ENCODE data around the gene SULT1C3.

DNA sequence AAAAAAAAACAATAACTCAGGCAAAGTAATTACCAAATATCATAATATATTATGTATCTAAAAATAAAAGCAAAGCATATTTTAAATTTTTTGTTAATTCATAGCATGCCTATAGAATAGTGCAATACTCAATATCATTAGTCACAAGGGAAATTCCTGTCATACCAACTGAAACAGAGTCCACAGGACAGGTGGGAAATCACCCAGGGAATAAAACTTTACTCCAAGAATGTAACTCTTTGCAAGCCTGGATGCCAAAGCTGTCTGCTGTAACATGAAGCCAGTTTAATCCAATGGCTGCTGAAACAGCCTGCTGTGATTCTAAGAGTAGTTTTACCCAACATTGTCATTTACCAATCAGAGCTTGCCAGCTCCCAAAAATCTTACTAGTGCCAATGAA, 40.0 kb upstream of the SULT1C3 start:
- TF ChIP-seq, protein P1, sequence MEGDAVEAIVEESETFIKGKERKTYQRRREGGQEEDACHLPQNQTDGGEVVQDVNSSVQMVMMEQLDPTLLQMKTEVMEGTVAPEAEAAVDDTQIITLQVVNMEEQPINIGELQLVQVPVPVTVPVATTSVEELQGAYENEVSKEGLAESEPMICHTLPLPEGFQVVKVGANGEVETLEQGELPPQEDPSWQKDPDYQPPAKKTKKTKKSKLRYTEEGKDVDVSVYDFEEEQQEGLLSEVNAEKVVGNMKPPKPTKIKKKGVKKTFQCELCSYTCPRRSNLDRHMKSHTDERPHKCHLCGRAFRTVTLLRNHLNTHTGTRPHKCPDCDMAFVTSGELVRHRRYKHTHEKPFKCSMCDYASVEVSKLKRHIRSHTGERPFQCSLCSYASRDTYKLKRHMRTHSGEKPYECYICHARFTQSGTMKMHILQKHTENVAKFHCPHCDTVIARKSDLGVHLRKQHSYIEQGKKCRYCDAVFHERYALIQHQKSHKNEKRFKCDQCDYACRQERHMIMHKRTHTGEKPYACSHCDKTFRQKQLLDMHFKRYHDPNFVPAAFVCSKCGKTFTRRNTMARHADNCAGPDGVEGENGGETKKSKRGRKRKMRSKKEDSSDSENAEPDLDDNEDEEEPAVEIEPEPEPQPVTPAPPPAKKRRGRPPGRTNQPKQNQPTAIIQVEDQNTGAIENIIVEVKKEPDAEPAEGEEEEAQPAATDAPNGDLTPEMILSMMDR (IDR thresholded peaks at IDR 0.05): no peak
- TF ChIP-seq POLR2A (IDR thresholded peaks at IDR 0.05) (no peak), POLR2AphosphoS5 (IDR thresholded peaks at IDR 0.05) (no peak)
